HG02840 (cell line): ENCODE measurements around the gene POU4F1.
"Not testable (repeated sequence)": the region's sequence is repeated elsewhere in the genome, so short reads cannot be mapped to it uniquely, and the experiment has no call there.

Experiments
- ATAC-seq: cut with Tn5 transposase; IDR thresholded peaks from one replicate; pipeline ENCODE4 v1.9.1; 2021; ENCODE audit warnings: mild to moderate bottlenecking, moderate library complexity, moderate number of reproducible peaks; ENCODE audit not compliant: unreplicated experiment, low FRiP score

The POU4F1 gene, protein sequence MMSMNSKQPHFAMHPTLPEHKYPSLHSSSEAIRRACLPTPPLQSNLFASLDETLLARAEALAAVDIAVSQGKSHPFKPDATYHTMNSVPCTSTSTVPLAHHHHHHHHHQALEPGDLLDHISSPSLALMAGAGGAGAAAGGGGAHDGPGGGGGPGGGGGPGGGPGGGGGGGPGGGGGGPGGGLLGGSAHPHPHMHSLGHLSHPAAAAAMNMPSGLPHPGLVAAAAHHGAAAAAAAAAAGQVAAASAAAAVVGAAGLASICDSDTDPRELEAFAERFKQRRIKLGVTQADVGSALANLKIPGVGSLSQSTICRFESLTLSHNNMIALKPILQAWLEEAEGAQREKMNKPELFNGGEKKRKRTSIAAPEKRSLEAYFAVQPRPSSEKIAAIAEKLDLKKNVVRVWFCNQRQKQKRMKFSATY

DNA sequence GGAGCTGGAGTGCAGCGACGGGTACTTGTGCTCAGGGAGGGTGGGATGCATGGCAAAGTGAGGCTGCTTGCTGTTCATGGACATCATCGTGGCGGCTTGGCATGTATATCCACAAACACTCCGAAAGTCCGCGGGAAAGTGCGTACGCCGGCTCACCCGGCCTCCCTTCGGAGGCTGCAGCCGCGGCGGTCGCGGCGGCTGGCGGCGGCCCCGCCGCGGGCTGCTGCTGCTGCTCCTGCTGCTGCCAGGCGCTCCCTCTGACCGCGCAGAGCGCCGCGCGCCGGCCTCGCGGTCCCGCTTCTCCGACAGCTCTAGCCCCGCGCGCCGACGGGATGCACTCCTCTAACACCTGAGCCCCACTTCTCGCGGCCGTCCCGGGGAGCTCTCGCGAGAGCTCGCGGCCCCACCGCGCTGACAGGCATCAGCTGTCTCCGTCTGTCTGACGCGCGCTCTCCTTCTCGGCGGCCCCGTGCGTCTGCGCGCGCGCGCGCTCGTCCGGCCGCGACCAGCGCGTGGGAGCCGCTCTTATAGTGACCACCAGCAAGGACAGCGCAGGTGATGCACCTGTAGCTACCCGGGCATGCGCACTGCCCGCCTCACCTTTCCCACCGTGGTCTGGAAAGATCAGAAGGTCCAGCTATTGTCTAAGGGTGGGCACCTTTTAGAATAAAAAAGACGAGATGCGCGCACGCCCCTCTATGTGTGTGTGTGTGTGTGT, at the start of gene POU4F1:
Gene POU4F1 (minus strand): TSS at position 313 of the 718 bp plus-strand sequence. CDS start 226 bp downstream, at position 87.
- ATAC-seq, result peak; percentile 59

DNA sequence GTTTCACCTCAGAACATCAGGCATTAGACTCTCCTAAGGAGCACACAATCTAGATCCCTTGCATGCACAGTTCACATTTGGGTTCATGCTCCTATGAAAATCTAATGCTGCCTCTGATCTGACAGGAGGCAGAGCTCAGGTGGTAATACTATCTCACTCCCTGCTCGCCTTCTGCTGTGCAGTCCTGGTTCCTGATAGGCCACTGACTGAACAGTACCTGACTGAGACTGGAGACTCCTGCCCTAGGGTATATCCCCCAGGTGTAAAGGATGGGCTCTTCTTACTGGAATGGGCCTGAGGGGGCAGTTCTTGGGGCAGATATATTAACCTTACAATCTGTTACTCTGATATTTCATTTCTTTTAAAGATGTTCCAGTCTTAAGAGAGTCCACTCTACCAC, 49.3 kb upstream of the POU4F1 start:
- ATAC-seq, result no peak

DNA sequence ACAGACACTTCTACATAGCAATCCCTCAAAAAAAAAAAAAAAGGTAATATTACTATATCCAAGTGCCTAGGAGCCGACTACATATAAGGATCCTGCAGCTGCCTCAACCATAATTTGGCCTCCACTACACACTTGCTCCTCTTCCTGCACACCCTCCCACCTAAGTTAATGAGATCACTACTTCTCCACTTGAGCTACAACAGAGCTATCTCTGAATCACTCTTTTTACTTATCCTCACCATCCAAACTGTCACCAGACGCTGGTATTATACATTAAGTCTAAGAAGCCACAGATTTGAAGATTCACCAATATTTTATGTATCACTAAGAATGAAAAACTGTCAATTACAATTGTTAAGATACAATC, 47.3 kb upstream of the POU4F1 start:
- no peak for ATAC-seq

GRCh38 chr13:78649997-78650716, 46.8 kb upstream of the POU4F1 start:
- no peak for ATAC-seq

GRCh38 chr13:78647109-78647678, 43.8 kb upstream of the POU4F1 start:
- ATAC-seq, result not testable (repeated sequence)

- no peak for ATAC-seq
Observed at GRCh38 chr13:78638216-78638615, 34.9 kb upstream of the POU4F1 start.

DNA sequence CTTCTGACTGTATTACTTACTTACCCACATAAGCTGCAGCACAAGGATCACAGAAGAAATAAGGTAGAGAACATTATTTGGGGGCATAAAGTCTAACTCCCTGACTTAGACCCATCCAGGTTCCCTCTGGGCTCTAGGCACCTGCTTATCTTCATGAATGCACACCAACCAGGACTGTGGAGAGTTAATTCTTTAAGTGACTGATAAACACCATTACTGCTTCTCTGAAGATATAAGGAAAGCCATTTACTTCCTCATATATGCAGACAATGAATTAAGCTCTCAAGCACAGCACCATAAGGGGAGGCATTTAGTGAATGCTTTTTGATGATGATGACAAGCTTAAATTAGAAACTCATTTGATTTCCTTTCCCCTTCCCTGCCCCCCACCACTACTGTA, 33.1 kb upstream of the POU4F1 start:
- no peak for ATAC-seq

DNA sequence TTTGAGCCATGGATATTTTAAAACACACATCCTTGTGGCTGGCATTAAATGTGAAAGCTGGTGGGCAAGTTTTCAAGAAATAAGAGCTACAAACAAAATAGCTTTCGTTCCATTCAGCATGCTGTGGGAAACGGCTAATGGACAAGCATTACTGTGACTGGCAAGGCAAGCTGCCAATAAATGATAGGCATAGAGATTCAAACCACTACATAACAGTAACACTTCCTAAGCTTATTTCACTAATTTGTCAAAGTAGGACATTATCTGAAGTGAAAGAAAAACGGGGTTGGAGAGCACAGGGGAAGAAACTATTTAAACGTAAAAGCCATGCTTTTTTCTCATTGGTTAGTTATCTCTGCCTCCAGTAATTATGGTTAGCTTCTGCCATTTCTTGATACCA, 29.6 kb upstream of the POU4F1 start:
- ATAC-seq, result no peak

DNA sequence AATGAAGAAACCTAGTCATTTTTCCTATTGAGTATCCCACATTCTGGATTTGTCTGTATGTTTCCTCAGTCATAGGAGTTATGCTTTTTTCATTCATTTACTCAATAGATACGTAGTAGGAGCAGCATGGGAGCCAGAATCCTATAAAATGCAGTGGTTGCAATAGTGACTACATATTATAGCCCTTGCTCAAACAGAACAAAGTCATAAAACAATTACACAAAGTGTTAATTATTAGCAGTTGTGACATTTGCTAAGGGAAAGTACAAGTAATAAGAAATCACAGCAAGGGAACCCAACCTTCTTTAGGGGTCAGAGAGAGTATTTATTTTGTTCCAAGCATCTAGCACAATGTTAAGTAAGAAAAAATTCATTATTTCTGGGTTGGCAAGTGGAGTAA, 27.7 kb upstream of the POU4F1 start:
- ATAC-seq, result no peak

DNA sequence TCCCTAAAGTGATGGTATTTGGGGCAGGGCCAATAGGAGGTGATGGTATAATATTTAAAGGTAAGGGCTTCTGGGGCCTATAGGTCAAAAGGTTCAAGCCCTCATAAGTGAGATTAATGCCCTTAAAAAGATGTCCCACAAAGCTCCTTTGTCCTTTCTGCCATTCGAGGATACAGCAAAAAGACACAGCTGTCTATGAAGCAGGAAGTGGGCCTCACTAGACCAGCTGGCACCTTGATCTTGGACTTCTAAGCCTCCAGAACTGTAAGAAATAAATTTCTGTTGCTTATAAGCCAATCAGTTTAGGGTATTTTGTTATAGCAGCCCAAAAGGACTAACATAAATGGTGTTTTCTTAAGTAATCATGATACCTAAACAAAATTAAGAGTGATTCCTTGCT, 27.2 kb upstream of the POU4F1 start:
- no peak for ATAC-seq

DNA sequence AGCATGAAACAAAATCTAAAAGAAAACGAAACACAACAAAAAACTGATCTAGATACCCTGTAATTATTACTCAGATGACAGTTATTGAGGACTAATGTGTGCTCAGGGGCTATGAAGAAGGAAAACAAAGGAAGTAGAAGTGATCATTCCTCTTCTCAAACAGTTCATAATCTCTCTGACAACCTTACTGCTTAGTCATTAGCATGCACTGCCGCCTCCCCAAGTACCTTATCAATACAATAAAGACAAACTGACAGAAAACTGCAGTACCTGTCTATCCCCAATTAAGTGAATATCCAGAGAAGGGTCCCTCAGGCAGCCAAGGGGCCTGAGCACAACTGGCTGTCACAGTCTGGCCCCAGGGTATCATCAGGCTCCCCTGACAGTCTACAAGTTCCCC, 22.0 kb upstream of the POU4F1 start:
- no peak for ATAC-seq

DNA sequence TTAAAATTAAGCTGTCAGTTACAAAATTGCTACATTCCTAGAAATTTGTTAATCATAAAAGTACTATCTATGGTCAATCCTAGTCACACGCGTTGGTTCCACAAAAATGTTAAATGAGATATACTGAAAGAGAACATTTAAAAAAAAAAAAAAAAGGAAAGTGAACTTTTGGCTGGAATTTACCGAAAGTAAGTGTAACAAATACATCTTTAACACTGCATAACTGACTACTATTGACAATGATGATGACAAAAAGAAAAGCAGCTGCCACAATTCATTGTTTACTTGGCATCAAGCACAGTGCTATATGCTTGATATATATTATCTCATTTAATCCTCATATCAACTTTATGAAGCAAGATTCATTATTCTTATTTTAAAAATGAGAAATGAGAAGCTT, 19.8 kb upstream of the POU4F1 start:
- ATAC-seq, result no peak

DNA sequence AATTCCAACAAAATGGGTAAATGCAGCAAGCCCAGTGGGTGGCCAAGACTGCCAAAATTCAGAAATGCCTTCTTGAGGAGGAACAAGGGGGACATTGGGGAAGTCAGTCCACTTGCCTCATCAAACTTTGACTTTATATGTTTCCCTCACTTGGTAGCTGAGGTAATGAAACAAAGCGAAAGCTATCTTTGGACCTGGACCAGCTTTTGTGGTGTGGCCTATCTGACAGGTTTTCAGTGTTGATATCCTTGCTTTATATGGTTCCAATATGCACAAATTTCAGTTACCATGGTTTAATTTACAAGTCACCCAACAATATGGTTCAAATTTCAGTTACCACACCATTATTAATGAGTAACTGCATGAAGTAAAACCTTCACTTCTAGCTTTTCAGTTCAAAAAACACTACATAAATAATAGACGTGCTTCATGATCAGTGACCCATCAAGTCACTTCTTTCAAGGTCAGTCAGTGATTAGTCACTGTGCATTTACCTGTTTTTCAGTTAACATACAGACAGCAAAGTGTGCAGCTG, 17.7 kb upstream of the POU4F1 start:
- ATAC-seq, result no peak

GRCh38 chr13:78618411-78618810, 15.1 kb upstream of the POU4F1 start:
- ATAC-seq, result no peak

- no peak for ATAC-seq
Observed at GRCh38 chr13:78611040-78611439, 7.7 kb upstream of the POU4F1 start.

GRCh38 chr13:78610381-78610883, 7.1 kb upstream of the POU4F1 start:
- no peak for ATAC-seq

DNA sequence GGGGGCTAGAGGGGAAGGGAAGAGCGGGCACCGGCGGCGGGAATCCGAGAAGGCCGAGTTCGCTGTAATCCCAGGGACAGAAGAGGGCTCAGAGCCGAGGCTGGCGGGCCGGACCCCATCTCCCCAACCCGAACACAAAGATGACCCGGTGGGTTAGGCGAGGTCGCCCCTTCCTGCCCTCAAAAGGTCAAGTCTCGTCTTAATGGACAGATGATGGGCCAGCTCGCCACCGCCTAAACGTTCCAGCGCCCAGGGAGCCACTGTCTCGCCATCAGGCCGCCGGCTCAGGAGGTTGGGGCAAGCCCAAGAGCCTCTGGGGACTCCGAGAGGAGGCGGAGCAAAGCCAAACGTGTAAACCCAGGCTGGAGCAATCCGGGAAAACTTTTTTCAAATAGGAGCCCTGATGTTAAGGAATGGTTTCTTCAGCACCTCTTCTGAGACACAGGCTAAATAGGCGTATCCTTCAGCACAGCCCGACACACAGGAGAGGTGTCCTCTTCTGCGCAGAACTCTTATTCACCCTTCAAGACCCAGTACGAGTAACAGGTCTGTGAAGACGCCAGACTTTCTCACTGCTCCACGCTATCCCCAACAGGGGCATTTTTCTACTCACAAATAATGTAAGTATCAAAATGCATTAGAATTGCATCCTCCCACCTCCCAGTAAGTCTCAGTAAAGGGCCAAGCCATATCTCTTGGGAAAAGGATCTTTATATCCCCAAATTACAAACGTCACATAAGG, 6.3 kb upstream of the POU4F1 start:
- no peak for ATAC-seq

- ATAC-seq, result no peak
Observed at GRCh38 chr13:78608688-78609463, 5.5 kb upstream of the POU4F1 start.

GRCh38 chr13:78608252-78608687, 4.9 kb upstream of the POU4F1 start:
- no peak for ATAC-seq
